AG10803 (cell line): ENCODE data around the gene CDH4.

ENCODE experiments used
- DNase-seq: peaks from one replicate; pipeline ENCODE4 v3.0.0; 2010; ENCODE audit warnings: low read depth
- H3K4me3 ChIP-seq: 2 replicates; pipeline ENCODE4 v1.5.1; 2011; ENCODE audit warnings: mild to moderate bottlenecking, low read length, control low read depth
- CTCF ChIP-seq: conservative IDR thresholded peaks from 2 replicates; pipeline ENCODE4 v1.5.1; 2011; ENCODE audit warnings: mild to moderate bottlenecking, low read length, control low read depth, inconsistent platforms

The CDH4 gene

GRCh38 chr20:61784801-61785566 lies 532.9 kb downstream of the CDH4 start:
- no peak for DNase-seq
- TF ChIP-seq CTCF = no peak
- no peak overlapping the region for H3K4me3 ChIP-seq

DNA sequence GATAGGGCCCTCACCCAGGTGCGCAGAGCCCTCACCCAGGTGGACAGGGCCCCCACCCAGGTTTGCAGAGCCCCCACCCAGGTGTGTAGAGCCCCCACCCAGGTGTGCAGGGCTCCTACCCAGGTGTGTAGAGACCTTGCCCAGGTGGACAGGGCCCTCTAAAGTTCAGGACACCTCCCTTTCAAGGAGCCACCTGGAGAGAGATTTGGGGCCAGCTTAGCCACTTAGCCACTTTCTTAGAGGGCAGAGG lies 533.4 kb downstream of the CDH4 start:
- no peak for TF ChIP-seq CTCF
- DNase-seq = no peak
- H3K4me3 ChIP-seq = no peak overlapping the region

- H3K4me3 ChIP-seq = no peak overlapping the region
- no peak for DNase-seq
- TF ChIP-seq CTCF = no peak
These were observed 534.2 kb downstream of the CDH4 start for GRCh38 chr20:61786230-61786629.

GRCh38 chr20:61788343-61788742 lies 536.3 kb downstream of the CDH4 start:
- TF ChIP-seq CTCF = no peak
- no peak overlapping the region for H3K4me3 ChIP-seq
- DNase-seq = no peak

GRCh38 chr20:61789329-61789728 lies 537.3 kb downstream of the CDH4 start:
- no peak for TF ChIP-seq CTCF
- no peak for DNase-seq
- no peak overlapping the region for H3K4me3 ChIP-seq

DNA sequence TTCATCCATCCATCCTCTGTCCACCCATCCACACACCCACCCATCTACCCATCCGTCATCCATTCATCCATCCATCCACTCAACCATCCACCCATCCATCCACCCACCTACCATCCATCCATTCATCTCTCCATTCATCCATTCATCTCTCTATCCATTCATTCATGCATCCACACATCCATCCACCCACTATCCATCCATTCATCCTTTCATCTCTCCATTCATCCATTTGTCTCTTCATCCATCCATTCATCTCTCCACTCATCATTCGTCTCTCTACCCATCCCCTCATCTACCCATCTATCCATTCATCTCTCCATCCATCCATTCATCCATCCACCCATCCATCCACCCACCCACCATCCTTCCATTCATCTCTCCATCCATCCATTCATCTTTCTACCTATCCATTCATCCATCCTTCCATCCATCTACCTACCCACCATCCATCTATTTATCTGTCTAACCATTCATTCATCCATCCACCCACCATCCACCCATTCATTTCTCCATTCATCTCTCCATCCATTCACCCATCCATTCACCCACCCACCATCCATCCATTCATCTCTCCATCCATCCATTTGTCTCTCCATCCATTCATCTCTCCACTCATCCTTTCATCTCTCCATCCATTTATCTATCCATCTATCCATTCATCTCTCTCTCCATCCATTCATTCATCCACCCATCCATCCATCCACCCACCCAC lies 538.2 kb downstream of the CDH4 start:
- no peak for DNase-seq
- no peak for TF ChIP-seq CTCF
- no peak overlapping the region for H3K4me3 ChIP-seq

GRCh38 chr20:61791995-61792394 lies 539.9 kb downstream of the CDH4 start:
- TF ChIP-seq CTCF = no peak
- H3K4me3 ChIP-seq = no peak overlapping the region
- DNase-seq = no peak
